ENCODE results near the gene MYT1.
"Not testable (repeated sequence)": the region's sequence is repeated elsewhere in the genome, so short reads cannot be mapped to it uniquely, and the experiment has no call there.

MYT1 gene

GRCh38 chr20:64171211-64171610 is 7.0 kb downstream of the MYT1 start:
- no peak for DNase-seq

GRCh38 chr20:64173116-64173515 is 8.9 kb downstream of the MYT1 start:
- DNase-seq, result no peak

- DNase-seq, result no peak
These were observed 12.3 kb downstream of the MYT1 start for GRCh38 chr20:64176551-64176950.

- DNase-seq, result no peak
These were observed 12.7 kb downstream of the MYT1 start for GRCh38 chr20:64176971-64177370.

- no peak for DNase-seq
These were observed 13.1 kb downstream of the MYT1 start for GRCh38 chr20:64177384-64177783.

GRCh38 chr20:64177787-64178186 is 13.5 kb downstream of the MYT1 start:
- no peak for DNase-seq

GRCh38 chr20:64178925-64179324 is 14.7 kb downstream of the MYT1 start:
- DNase-seq, result not testable (repeated sequence)

GRCh38 chr20:64179805-64180204 is 15.6 kb downstream of the MYT1 start:
- no peak for DNase-seq

- no peak for DNase-seq
These were observed 16.4 kb downstream of the MYT1 start for GRCh38 chr20:64180673-64181072.

GRCh38 chr20:64181391-64181790 is 17.1 kb downstream of the MYT1 start:
- no peak for DNase-seq

- DNase-seq, result no peak
These were observed 18.1 kb downstream of the MYT1 start for GRCh38 chr20:64182146-64182865.

GRCh38 chr20:64183313-64183712 is 19.1 kb downstream of the MYT1 start:
- DNase-seq, result no peak

GRCh38 chr20:64184795-64185194 is 20.5 kb downstream of the MYT1 start:
- no peak for DNase-seq

- no peak for DNase-seq
These were observed 21.1 kb downstream of the MYT1 start for GRCh38 chr20:64185276-64185900.

GRCh38 chr20:64186071-64186598 is 21.9 kb downstream of the MYT1 start:
- no peak for DNase-seq

GRCh38 chr20:64187213-64187612 is 23.0 kb downstream of the MYT1 start:
- DNase-seq, result not testable (repeated sequence)

- DNase-seq, result no peak
These were observed 23.8 kb downstream of the MYT1 start for GRCh38 chr20:64188091-64188490.

GRCh38 chr20:64188682-64189529 is 24.7 kb downstream of the MYT1 start:
- DNase-seq, result no peak

GRCh38 chr20:64189530-64189966 is 25.3 kb downstream of the MYT1 start:
- DNase-seq, result no peak

- DNase-seq, result no peak
These were observed 25.7 kb downstream of the MYT1 start for GRCh38 chr20:64189986-64190385.

GRCh38 chr20:64191002-64191401 is 26.8 kb downstream of the MYT1 start:
- no peak for DNase-seq

GRCh38 chr20:64192406-64192805 is 28.2 kb downstream of the MYT1 start:
- no peak for DNase-seq

GRCh38 chr20:64193058-64193457 is 28.8 kb downstream of the MYT1 start:
- no peak for DNase-seq

- no peak for DNase-seq
These were observed 30.0 kb downstream of the MYT1 start for GRCh38 chr20:64194269-64194668.
